ENCODE data around the gene TMEM217.

Gene TMEM217

GRCh38 chr6:37243131-37243815, 14.7 kb downstream of the TMEM217 start:
- DNase-seq: no peak

- DNase-seq: no peak
These were observed 15.4 kb downstream of the TMEM217 start for GRCh38 chr6:37242429-37243052.

- no peak for DNase-seq
These were observed 16.0 kb downstream of the TMEM217 start for GRCh38 chr6:37241775-37242428.

- no peak for DNase-seq
These were observed 16.8 kb downstream of the TMEM217 start for GRCh38 chr6:37241131-37241530.

- DNase-seq: peak; percentile 13 to 35
These were observed 17.8 kb downstream of the TMEM217 start for GRCh38 chr6:37239950-37240713.

- no peak for DNase-seq
These were observed 18.4 kb downstream of the TMEM217 start for GRCh38 chr6:37239526-37239925.

GRCh38 chr6:37238381-37238780, 19.6 kb downstream of the TMEM217 start:
- peak in 1 of 2 donors; percentile 30 for DNase-seq

GRCh38 chr6:37237789-37238188, 20.2 kb downstream of the TMEM217 start:
- no peak for DNase-seq

- no peak for DNase-seq
These were observed 21.0 kb downstream of the TMEM217 start for GRCh38 chr6:37236921-37237320.

GRCh38 chr6:37233541-37233940, 24.4 kb downstream of the TMEM217 start:
- DNase-seq: no peak

GRCh38 chr6:37232430-37233017, 25.4 kb downstream of the TMEM217 start:
- no peak for DNase-seq

- DNase-seq: no peak
These were observed 27.8 kb downstream of the TMEM217 start for GRCh38 chr6:37230104-37230503.

GRCh38 chr6:37225350-37226169, 32.4 kb downstream of the TMEM217 start:
- no peak for DNase-seq

GRCh38 chr6:37222992-37223391, 35.0 kb downstream of the TMEM217 start:
- DNase-seq: no peak

- peak; percentile 1 to 54 for DNase-seq
These were observed 35.6 kb downstream of the TMEM217 start for GRCh38 chr6:37222125-37222967.

GRCh38 chr6:37221585-37222124, 36.3 kb downstream of the TMEM217 start:
- no peak for DNase-seq

GRCh38 chr6:37218511-37218910, 39.4 kb downstream of the TMEM217 start:
- DNase-seq: no peak

GRCh38 chr6:37218061-37218460, 39.9 kb downstream of the TMEM217 start:
- DNase-seq: no peak

GRCh38 chr6:37212268-37212667, 45.7 kb downstream of the TMEM217 start:
- DNase-seq: no peak

GRCh38 chr6:37210313-37210968, 47.5 kb downstream of the TMEM217 start:
- DNase-seq: peak; percentile 42 to 66

Measured in hippocampal formation (tissue), 2 donors.